ENCODE results near the gene HOXB3. TPM values are rescaled to one million over a fixed set of nuclear protein-coding genes. Genes with fewer than 3 reads are reported as not detected.

HOXB3 gene
- total RNA-seq, 1 experiment from 2014 or later = not detected

GRCh38 chr17:48592577-48592976 is 2.5 kb upstream of the HOXB3 start:
- Histone ChIP-seq H3K14ac (ENCODE audit: insufficient read depth, low read length) (no peak overlapping the region), H3K27me3 (ENCODE audit: insufficient read depth, low read length) (peaks cover 99% of the 10 kb centered on the region), H3K4ac (ENCODE audit: low read depth, low read length) (no peak overlapping the region), H2BK5ac (ENCODE audit: insufficient read length, low read length) (no peak overlapping the region), H2BK20ac (ENCODE audit: low read depth, low read length, poor library complexity, severe bottlenecking) (no peak overlapping the region), H3T11ph (ENCODE audit: low read length) (no peak overlapping the region), H3K27ac (ENCODE audit: insufficient read length, low read depth, low read length) (no peak overlapping the region), H4K20me1 (ENCODE audit: control insufficient read depth, insufficient read depth, insufficient read length) (no peaks in the 10 kb centered on the region), H3K9ac (ENCODE audit: extremely low read depth, insufficient read length, low read length) (no peak overlapping the region), H3K56ac (ENCODE audit: insufficient read length, low read depth, low read length) (no peak overlapping the region), H4K91ac (ENCODE audit: insufficient read length, low read depth, low read length) (no peak overlapping the region), H2BK15ac (ENCODE audit: low read depth, low read length) (no peak overlapping the region), H2BK12ac (ENCODE audit: insufficient read length, low read depth, low read length) (no peak overlapping the region), H3K79me1 (ENCODE audit: insufficient read depth, low read depth, low read length, poor library complexity, severe bottlenecking) (no peaks in the 10 kb centered on the region), H3K4me2 (ENCODE audit: insufficient read depth, insufficient read length, low read length) (no peak overlapping the region), H3K4me1 (ENCODE audit: insufficient read depth, low read length) (no peaks in the 10 kb centered on the region), H2BK120ac (ENCODE audit: low read depth, low read length, poor library complexity, severe bottlenecking) (no peak overlapping the region), H3K79me2 (ENCODE audit: insufficient read depth, low read length) (no peaks in the 10 kb centered on the region), H3K23me2 (ENCODE audit: insufficient read length, low read depth, low read length, poor library complexity, severe bottlenecking) (no peaks in the 10 kb centered on the region), H2AFZ (ENCODE audit: low read length) (no peak overlapping the region), H3K9me3 (ENCODE audit: control insufficient read depth, low read depth, low read length) (no peaks in the 10 kb centered on the region), H3K23ac (ENCODE audit: insufficient read length, low read depth, low read length) (no peak overlapping the region), H2AK5ac (ENCODE audit: insufficient read length, low read length) (no peak overlapping the region), H4K5ac (ENCODE audit: insufficient read length, low read depth, low read length) (no peak overlapping the region), H3K18ac (ENCODE audit: insufficient read length, low read depth, low read length) (no peak overlapping the region), H4K8ac (replicated peaks; ENCODE audit: insufficient read length, low read depth, low read length) (no peak overlapping the region)
- TF ChIP-seq, protein P1, sequence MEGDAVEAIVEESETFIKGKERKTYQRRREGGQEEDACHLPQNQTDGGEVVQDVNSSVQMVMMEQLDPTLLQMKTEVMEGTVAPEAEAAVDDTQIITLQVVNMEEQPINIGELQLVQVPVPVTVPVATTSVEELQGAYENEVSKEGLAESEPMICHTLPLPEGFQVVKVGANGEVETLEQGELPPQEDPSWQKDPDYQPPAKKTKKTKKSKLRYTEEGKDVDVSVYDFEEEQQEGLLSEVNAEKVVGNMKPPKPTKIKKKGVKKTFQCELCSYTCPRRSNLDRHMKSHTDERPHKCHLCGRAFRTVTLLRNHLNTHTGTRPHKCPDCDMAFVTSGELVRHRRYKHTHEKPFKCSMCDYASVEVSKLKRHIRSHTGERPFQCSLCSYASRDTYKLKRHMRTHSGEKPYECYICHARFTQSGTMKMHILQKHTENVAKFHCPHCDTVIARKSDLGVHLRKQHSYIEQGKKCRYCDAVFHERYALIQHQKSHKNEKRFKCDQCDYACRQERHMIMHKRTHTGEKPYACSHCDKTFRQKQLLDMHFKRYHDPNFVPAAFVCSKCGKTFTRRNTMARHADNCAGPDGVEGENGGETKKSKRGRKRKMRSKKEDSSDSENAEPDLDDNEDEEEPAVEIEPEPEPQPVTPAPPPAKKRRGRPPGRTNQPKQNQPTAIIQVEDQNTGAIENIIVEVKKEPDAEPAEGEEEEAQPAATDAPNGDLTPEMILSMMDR (conservative IDR thresholded peaks at IDR 0.05) = no peak
- no CpG with 5 or more reads among the region's 14 CpGs for WGBS (ENCODE audit: extremely low coverage, insufficient read length, low lambda C conversion rate)
- DNase-seq = no peak
- H3K4me1 Mint-ChIP-seq = peaks cover 4 to 29% of the 10 kb centered on the region in 2 experiments
- no peaks in the 10 kb centered on the region for H3K36me3 Mint-ChIP-seq (ENCODE audit: insufficient read depth in 1 of 3, low read depth in 3 of 3)
- no peak overlapping the region for H3K27ac Mint-ChIP-seq
- peaks cover 5 to 15% of the 10 kb centered on the region in 2 experiments; a peak in 2 of 5 replicates for H3K9me3 Mint-ChIP-seq
- H3K27me3 Mint-ChIP-seq (ENCODE audit: low read depth) = peaks cover 100% of the 10 kb centered on the region
- H3K4me3 Mint-ChIP-seq = no peak overlapping the region
